HepG2 (cell line): Measurements from ENCODE around the gene NEDD4L.
"Not testable (repeated sequence)": the region's sequence is repeated elsewhere in the genome, so short reads cannot be mapped to it uniquely, and the experiment has no call there.

ENCODE experiments used
- CREB1 ChIP-seq, 2 experiments: fragments of 450-650 bp in 1 of 2; IDR thresholded peaks; 2 replicates each; pipeline ENCODE4 v1.6.1; 2016 to 2017; ENCODE audit warnings: control low read depth in 1 of 2, mild to moderate bottlenecking in 1 of 2, missing compliant biosample characterization in 1 of 2, missing genetic modification characterization in 1 of 2
- EZH2 ChIP-seq: conservative IDR thresholded peaks from 2 replicates; pipeline ENCODE4 v1.6.1; 2012; ENCODE audit warnings: mild to moderate bottlenecking, low read depth, low read length, moderate library complexity
- FOXO1 ChIP-seq: sonication (generic); formaldehyde crosslinking; IDR thresholded peaks from 2 replicates; pipeline ENCODE4 v1.4.0; 2020; ENCODE audit warnings: missing genetic modification reagents
- HCFC1 ChIP-seq: fragments of 150-350 bp; IDR thresholded peaks from 2 replicates; pipeline ENCODE4 v1.6.1; 2014; ENCODE audit warnings: low read depth, low read length
- HDAC6 ChIP-seq: fragments of 200-600 bp; sonication (generic); IDR thresholded peaks from 2 replicates; pipeline ENCODE4 v1.7.0; 2017; ENCODE audit warnings: mild to moderate bottlenecking, antibody characterized with exemption, low read length, low read depth
- JUND ChIP-seq: sonication (generic); formaldehyde crosslinking; IDR thresholded peaks from 2 replicates; pipeline ENCODE4 v1.8.0; 2022; ENCODE audit warnings: mild to moderate bottlenecking, missing genetic modification reagents
- PHF8 ChIP-seq: sonication (generic); formaldehyde crosslinking; IDR thresholded peaks from 2 replicates; pipeline ENCODE4 v1.5.0; 2020; ENCODE audit warnings: missing genetic modification reagents
- RAD21 ChIP-seq: fragments of 450-650 bp; formaldehyde crosslinking; IDR thresholded peaks from 2 replicates; pipeline ENCODE4 v1.5.0; 2020; ENCODE audit warnings: mild to moderate bottlenecking
- SALL2 ChIP-seq: sonication (generic); formaldehyde crosslinking; IDR thresholded peaks from 2 replicates; pipeline ENCODE4 v1.8.1; 2023; ENCODE audit warnings: mild to moderate bottlenecking, missing genetic modification reagents, inconsistent platforms
- SMC3 ChIP-seq: IDR thresholded peaks from 2 replicates; pipeline ENCODE4 v1.6.1; 2011; ENCODE audit warnings: low read length, improper control_type of control experiment
- YEATS2 ChIP-seq: sonication (generic); formaldehyde crosslinking; IDR thresholded peaks from 2 replicates; pipeline ENCODE4 v1.4.0; 2020; ENCODE audit warnings: missing genetic modification reagents, borderline replicate concordance
- TF ChIP-seq, protein P1 (sequence below): sonication (generic); formaldehyde crosslinking; IDR thresholded peaks from 2 replicates; pipeline ENCODE4 v1.4.0; 2020; ENCODE audit warnings: missing genetic modification reagents

DNA sequence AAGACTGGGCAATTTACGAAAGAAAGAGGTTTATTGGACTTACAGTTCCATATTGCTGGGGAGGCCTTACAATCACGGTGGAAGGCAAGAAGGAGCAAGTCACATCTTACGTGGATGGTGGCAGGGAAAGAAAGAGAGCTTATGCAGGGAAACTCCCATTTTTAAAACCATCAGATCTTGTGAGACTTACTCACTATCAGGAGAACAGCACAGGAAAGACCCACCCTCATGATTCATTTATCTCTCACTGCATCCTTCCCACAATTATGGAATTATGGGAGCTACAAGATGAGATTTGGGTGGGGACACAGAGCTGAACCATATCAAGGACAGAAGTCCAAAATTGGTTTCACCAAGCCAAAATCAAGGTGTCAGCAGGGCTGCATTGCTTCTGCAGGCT, 47.1 kb upstream of the NEDD4L start:
- TF ChIP-seq PHF8 (CRISPR knock-in tag); HCFC1; SMC3; HDAC6; RAD21; JUND (CRISPR knock-in tag); YEATS2 (CRISPR knock-in tag); CREB1 (IDR thresholded peaks at IDR 0.05); CREB1 (CRISPR knock-in tag; IDR thresholded peaks at IDR 0.05); EZH2; SALL2 (CRISPR knock-in tag); FOXO1: not testable (repeated sequence)
- TF ChIP-seq, protein P1, sequence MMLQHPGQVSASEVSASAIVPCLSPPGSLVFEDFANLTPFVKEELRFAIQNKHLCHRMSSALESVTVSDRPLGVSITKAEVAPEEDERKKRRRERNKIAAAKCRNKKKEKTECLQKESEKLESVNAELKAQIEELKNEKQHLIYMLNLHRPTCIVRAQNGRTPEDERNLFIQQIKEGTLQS = not testable (repeated sequence)
